ENCODE measurements around the gene C2CD5.

DNA sequence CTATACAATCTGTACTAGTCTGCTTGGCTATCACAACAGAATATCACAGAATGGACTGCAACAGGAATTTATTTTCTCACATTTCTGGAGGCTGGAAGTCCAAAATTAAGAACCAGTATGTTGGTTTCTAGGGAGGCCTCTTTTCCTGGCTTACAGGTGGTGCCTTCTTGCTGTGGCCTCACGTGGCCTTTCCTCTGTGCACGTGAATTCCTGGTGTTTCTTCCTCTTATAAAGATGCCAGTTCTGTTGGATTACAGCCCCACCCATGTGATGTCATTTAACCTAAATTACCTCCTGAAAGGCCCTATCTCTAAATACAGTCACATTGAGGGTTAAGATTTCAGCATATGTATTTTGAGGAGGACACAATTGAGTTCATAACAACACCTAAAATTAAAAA, 32.1 kb upstream of the C2CD5 start:
- TF ChIP-seq, protein P1, sequence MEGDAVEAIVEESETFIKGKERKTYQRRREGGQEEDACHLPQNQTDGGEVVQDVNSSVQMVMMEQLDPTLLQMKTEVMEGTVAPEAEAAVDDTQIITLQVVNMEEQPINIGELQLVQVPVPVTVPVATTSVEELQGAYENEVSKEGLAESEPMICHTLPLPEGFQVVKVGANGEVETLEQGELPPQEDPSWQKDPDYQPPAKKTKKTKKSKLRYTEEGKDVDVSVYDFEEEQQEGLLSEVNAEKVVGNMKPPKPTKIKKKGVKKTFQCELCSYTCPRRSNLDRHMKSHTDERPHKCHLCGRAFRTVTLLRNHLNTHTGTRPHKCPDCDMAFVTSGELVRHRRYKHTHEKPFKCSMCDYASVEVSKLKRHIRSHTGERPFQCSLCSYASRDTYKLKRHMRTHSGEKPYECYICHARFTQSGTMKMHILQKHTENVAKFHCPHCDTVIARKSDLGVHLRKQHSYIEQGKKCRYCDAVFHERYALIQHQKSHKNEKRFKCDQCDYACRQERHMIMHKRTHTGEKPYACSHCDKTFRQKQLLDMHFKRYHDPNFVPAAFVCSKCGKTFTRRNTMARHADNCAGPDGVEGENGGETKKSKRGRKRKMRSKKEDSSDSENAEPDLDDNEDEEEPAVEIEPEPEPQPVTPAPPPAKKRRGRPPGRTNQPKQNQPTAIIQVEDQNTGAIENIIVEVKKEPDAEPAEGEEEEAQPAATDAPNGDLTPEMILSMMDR (IDR thresholded peaks at IDR 0.05) = no peak
- TF ChIP-seq POLR2A (IDR thresholded peaks at IDR 0.05; ENCODE audit: low read depth) = no peak
